GM18505 (cell line): ENCODE results near the gene ASB15.
"Not testable (repeated sequence)": the region's sequence is repeated elsewhere in the genome, so short reads cannot be mapped to it uniquely, and the experiment has no call there.

Experiments
- ATAC-seq: cut with Tn5 transposase; IDR thresholded peaks from one replicate; pipeline ENCODE4 v1.9.1; 2021; ENCODE audit not compliant: unreplicated experiment
- POLR2A ChIP-seq: IDR thresholded peaks from 4 replicates; pipeline ENCODE4 v1.6.1; 2011; ENCODE audit warnings: borderline replicate concordance; ENCODE audit not compliant: insufficient read depth, insufficient read length; ENCODE audit errors: extremely low read depth

ASB15 gene

GRCh38 chr7:123633553-123633952 is 31.9 kb downstream of the ASB15 start:
- no peak for ATAC-seq
- TF ChIP-seq POLR2A, result no peak

GRCh38 chr7:123634011-123634573 is 32.5 kb downstream of the ASB15 start:
- not testable (repeated sequence) for ATAC-seq

GRCh38 chr7:123635551-123636359 is 34.1 kb downstream of the ASB15 start:
- no peak for TF ChIP-seq POLR2A
- ATAC-seq, result peak; percentile 50

- TF ChIP-seq POLR2A, result no peak
- ATAC-seq, result no peak
These were observed 35.6 kb downstream of the ASB15 start for GRCh38 chr7:123637203-123637602.

GRCh38 chr7:123637878-123638277 is 36.3 kb downstream of the ASB15 start:
- no peak for ATAC-seq

GRCh38 chr7:123639631-123640030 is 38.0 kb downstream of the ASB15 start:
- ATAC-seq, result no peak

More at GRCh38 chr7:123637878-123638277, 36.3 kb downstream of the ASB15 start:
- no peak for TF ChIP-seq POLR2A

GRCh38 chr7:123640583-123640982 is 39.0 kb downstream of the ASB15 start:
- no peak for TF ChIP-seq POLR2A
- no peak for ATAC-seq

More at GRCh38 chr7:123639631-123640030, 38.0 kb downstream of the ASB15 start:
- no peak for TF ChIP-seq POLR2A

GRCh38 chr7:123641901-123642300 is 40.3 kb downstream of the ASB15 start:
- no peak for ATAC-seq

GRCh38 chr7:123643495-123644441 is 42.1 kb downstream of the ASB15 start:
- no peak for ATAC-seq
- TF ChIP-seq POLR2A, result no peak

More at GRCh38 chr7:123641901-123642300, 40.3 kb downstream of the ASB15 start:
- no peak for TF ChIP-seq POLR2A

GRCh38 chr7:123645516-123645915 is 43.9 kb downstream of the ASB15 start:
- TF ChIP-seq POLR2A, result no peak
- ATAC-seq, result no peak

GRCh38 chr7:123647106-123647730 is 45.6 kb downstream of the ASB15 start:
- no peak for ATAC-seq
- TF ChIP-seq POLR2A, result no peak

- no peak for TF ChIP-seq POLR2A
- ATAC-seq, result no peak
These were observed 48.3 kb downstream of the ASB15 start for GRCh38 chr7:123649964-123650363.

- no peak for ATAC-seq
- TF ChIP-seq POLR2A, result no peak
These were observed 49.0 kb downstream of the ASB15 start for GRCh38 chr7:123650595-123650994.
